ENCODE data around the gene SSBP3. TPM values are rescaled to one million over a fixed set of nuclear protein-coding genes. Genes with fewer than 3 reads are reported as not detected.

SSBP3 gene
- total and polyA plus RNA-seq, 4 donors = 7.7 to 24.7 (median 17.3) TPM

DNA sequence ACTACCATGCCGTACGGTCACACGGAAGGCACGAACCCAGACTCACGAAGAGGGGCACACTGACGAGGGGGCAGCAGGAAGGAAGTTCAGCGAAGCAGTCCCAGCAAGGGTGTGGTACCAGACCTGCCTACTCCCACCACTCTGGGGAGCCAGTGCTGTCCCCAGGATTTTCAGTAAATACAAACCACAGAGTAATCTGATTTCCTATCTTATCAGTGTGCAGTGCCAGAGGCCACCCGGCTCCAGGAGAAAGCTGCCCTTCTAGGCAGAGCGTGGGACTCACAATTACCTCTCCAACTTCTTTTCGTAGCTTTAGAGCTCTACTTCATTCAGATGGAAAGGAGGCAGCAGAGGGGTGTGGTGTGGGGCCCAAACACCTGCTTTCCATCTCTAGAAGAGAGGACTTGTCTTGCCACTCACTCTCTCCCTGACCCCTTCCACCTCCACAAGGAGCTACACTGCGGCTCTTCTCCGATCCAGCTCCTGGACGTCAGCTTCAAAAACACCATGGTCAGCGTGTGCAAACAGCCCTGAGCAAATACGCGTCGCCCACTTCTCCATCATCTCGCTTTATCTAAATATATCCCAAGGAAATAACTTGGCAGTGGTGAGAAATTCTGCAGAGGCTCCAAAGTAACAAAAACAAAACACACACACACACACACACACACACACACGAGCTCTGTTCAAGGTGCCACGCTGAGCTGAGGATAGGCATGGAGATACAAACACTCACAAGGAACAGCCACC lies 107.7 kb downstream of the SSBP3 start:
- Histone ChIP-seq H3K9me3 (ENCODE audit: control insufficient read depth in 4 of 4, low read length in 3 of 4) (no peaks in the 10 kb centered on the region), H3K4me1 (ENCODE audit: control insufficient read depth in 4 of 4, insufficient read depth in 4 of 4, low read length in 3 of 4) (peaks cover 0 to 17% (median 11%) of the 10 kb centered on the region in 4 donors), H3K9ac (ENCODE audit: low read depth in 1 of 2, low read length in 2 of 2) (no peak overlapping the region), H3K27ac (ENCODE audit: low read depth in 1 of 2, low read length in 2 of 2) (no peak overlapping the region), H3K4me3 (ENCODE audit: low read depth in 1 of 3, low read length in 3 of 3) (no peak overlapping the region), H3K36me3 (ENCODE audit: control insufficient read depth in 4 of 4, insufficient read depth in 3 of 4, low read depth in 1 of 4, low read length in 3 of 4) (no peaks in the 10 kb centered on the region), H3K27me3 (ENCODE audit: control insufficient read depth in 4 of 4, insufficient read depth in 4 of 4, low read length in 3 of 4) (no peaks in the 10 kb centered on the region)
- WGBS = 63% methylated on average over 20 of the region's 20 CpGs
- no peak for TF ChIP-seq EGR1 (IDR thresholded peaks at IDR 0.05; ENCODE audit: low read depth in 2 of 2)
- no peak for TF ChIP-seq NR2F2 (IDR thresholded peaks at IDR 0.05)
- TF ChIP-seq HNF4A (conservative IDR thresholded peaks at IDR 0.05) = no peak
- no peak for TF ChIP-seq TAF1 (conservative IDR thresholded peaks at IDR 0.05)
- TF ChIP-seq, protein P1, sequence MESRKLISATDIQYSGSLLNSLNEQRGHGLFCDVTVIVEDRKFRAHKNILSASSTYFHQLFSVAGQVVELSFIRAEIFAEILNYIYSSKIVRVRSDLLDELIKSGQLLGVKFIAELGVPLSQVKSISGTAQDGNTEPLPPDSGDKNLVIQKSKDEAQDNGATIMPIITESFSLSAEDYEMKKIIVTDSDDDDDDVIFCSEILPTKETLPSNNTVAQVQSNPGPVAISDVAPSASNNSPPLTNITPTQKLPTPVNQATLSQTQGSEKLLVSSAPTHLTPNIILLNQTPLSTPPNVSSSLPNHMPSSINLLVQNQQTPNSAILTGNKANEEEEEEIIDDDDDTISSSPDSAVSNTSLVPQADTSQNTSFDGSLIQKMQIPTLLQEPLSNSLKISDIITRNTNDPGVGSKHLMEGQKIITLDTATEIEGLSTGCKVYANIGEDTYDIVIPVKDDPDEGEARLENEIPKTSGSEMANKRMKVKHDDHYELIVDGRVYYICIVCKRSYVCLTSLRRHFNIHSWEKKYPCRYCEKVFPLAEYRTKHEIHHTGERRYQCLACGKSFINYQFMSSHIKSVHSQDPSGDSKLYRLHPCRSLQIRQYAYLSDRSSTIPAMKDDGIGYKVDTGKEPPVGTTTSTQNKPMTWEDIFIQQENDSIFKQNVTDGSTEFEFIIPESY (IDR thresholded peaks at IDR 0.05) = no peak
- no peak for TF ChIP-seq HNF4G (IDR thresholded peaks at IDR 0.05)
- TF ChIP-seq YY1 (IDR thresholded peaks at IDR 0.05) = no peak
- TF ChIP-seq, protein P2, sequence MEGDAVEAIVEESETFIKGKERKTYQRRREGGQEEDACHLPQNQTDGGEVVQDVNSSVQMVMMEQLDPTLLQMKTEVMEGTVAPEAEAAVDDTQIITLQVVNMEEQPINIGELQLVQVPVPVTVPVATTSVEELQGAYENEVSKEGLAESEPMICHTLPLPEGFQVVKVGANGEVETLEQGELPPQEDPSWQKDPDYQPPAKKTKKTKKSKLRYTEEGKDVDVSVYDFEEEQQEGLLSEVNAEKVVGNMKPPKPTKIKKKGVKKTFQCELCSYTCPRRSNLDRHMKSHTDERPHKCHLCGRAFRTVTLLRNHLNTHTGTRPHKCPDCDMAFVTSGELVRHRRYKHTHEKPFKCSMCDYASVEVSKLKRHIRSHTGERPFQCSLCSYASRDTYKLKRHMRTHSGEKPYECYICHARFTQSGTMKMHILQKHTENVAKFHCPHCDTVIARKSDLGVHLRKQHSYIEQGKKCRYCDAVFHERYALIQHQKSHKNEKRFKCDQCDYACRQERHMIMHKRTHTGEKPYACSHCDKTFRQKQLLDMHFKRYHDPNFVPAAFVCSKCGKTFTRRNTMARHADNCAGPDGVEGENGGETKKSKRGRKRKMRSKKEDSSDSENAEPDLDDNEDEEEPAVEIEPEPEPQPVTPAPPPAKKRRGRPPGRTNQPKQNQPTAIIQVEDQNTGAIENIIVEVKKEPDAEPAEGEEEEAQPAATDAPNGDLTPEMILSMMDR (IDR thresholded peaks at IDR 0.05; ENCODE audit: low read depth, low read length, missing input control) = no peak
- TF ChIP-seq FOXA2 (IDR thresholded peaks at IDR 0.05) = no peak
- no peak for TF ChIP-seq JUND (IDR thresholded peaks at IDR 0.05)
- TF ChIP-seq GABPA (IDR thresholded peaks at IDR 0.05 in 1 of 2, conservative IDR thresholded peaks at IDR 0.05 in 1 of 2) = no peak
- no peak for TF ChIP-seq SP1 (IDR thresholded peaks at IDR 0.05)
- TF ChIP-seq RAD21 (IDR thresholded peaks at IDR 0.05) = no peak
- TF ChIP-seq, protein P3, sequence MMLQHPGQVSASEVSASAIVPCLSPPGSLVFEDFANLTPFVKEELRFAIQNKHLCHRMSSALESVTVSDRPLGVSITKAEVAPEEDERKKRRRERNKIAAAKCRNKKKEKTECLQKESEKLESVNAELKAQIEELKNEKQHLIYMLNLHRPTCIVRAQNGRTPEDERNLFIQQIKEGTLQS (IDR thresholded peaks at IDR 0.05) = no peak
- TF ChIP-seq, protein P4, sequence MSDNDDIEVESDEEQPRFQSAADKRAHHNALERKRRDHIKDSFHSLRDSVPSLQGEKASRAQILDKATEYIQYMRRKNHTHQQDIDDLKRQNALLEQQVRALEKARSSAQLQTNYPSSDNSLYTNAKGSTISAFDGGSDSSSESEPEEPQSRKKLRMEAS (IDR thresholded peaks at IDR 0.05) = no peak
- TF ChIP-seq, protein P5, sequence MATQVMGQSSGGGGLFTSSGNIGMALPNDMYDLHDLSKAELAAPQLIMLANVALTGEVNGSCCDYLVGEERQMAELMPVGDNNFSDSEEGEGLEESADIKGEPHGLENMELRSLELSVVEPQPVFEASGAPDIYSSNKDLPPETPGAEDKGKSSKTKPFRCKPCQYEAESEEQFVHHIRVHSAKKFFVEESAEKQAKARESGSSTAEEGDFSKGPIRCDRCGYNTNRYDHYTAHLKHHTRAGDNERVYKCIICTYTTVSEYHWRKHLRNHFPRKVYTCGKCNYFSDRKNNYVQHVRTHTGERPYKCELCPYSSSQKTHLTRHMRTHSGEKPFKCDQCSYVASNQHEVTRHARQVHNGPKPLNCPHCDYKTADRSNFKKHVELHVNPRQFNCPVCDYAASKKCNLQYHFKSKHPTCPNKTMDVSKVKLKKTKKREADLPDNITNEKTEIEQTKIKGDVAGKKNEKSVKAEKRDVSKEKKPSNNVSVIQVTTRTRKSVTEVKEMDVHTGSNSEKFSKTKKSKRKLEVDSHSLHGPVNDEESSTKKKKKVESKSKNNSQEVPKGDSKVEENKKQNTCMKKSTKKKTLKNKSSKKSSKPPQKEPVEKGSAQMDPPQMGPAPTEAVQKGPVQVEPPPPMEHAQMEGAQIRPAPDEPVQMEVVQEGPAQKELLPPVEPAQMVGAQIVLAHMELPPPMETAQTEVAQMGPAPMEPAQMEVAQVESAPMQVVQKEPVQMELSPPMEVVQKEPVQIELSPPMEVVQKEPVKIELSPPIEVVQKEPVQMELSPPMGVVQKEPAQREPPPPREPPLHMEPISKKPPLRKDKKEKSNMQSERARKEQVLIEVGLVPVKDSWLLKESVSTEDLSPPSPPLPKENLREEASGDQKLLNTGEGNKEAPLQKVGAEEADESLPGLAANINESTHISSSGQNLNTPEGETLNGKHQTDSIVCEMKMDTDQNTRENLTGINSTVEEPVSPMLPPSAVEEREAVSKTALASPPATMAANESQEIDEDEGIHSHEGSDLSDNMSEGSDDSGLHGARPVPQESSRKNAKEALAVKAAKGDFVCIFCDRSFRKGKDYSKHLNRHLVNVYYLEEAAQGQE (IDR thresholded peaks at IDR 0.05) = no peak
- no peak for TF ChIP-seq FOXA1 (IDR thresholded peaks at IDR 0.05)
- no peak for TF ChIP-seq RXRA (IDR thresholded peaks at IDR 0.05)
- no peak for DNase-seq (ENCODE audit: low spot score)

Measured in liver (tissue), 9 donors.